SJCRH30 (cell line): ENCODE measurements around the gene FOLR1. TPM values are rescaled to one million over a fixed set of nuclear protein-coding genes. Genes with fewer than 3 reads are reported as not detected.
"Not testable (repeated sequence)": the region's sequence is repeated elsewhere in the genome, so short reads cannot be mapped to it uniquely, and the experiment has no call there.

Experiments used
- DNase-seq, 2 experiments: peaks; one replicate each; pipeline ENCODE4 v3.0.0-alpha.2; 2015 to 2020
- H3K27ac ChIP-seq: fragments of 250-450 bp; sonication (Bioruptor Pico); 2 replicates; pipeline ENCODE4 v1.5.1; 2020; ENCODE audit warnings: mild to moderate bottlenecking, moderate library complexity
- H3K27me3 ChIP-seq: fragments of 250-450 bp; sonication (Bioruptor Pico); 2 replicates; pipeline ENCODE4 v1.5.1; 2020; ENCODE audit warnings: mild to moderate bottlenecking, moderate library complexity
- H3K36me3 ChIP-seq: fragments of 250-450 bp; sonication (Bioruptor Pico); 2 replicates; pipeline ENCODE4 v1.5.1; 2020; ENCODE audit warnings: mild to moderate bottlenecking, moderate library complexity
- H3K4me1 ChIP-seq: fragments of 250-450 bp; sonication (Bioruptor Pico); 2 replicates; pipeline ENCODE4 v1.5.1; 2020; ENCODE audit warnings: mild to moderate bottlenecking, moderate library complexity
- H3K4me3 ChIP-seq: fragments of 250-450 bp; sonication (Bioruptor Pico); 2 replicates; pipeline ENCODE4 v1.5.1; 2020; ENCODE audit warnings: mild to moderate bottlenecking, moderate library complexity
- H3K9me3 ChIP-seq: fragments of 250-450 bp; sonication (Bioruptor Pico); replicated peaks from 2 replicates; pipeline ENCODE4 v1.5.1; 2020; ENCODE audit warnings: mild to moderate bottlenecking, moderate library complexity
- total RNA-seq: library from RNA; depleted of rRNA; stranded (reverse); fragments of >200 nt; shearing (Covaris generic); gene quantifications from 2 replicates; pipeline ENCODE4 v1.2.3, GENCODE V29; 2014; rRNA removed

FOLR1 gene
- total RNA-seq = 0.56 and 0.77 TPM in 2 replicates

DNA sequence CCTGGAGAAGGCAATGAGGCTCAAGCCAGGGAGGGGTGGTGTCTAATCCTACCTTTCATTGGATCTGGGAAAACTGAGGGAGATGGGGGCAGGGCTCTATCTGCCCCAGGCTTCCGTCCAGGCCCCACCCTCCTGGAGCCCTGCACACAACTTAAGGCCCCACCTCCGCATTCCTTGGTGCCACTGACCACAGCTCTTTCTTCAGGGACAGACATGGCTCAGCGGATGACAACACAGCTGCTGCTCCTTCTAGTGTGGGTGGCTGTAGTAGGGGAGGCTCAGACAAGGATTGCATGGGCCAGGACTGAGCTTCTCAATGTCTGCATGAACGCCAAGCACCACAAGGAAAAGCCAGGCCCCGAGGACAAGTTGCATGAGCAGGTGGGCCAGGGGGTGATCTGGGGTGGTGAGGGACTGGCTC lies at the start of gene FOLR1:
Gene FOLR1, plus strand, starts transcription at position 180 of the 421 bp plus-strand sequence. Its CDS starts 34 bp downstream, at position 214.
- Histone ChIP-seq H3K4me3 (no peak within 1 kb of the TSS), H3K27ac (no peak within 1 kb of the TSS)
- peak; percentile 67 to 75 for DNase-seq

DNA sequence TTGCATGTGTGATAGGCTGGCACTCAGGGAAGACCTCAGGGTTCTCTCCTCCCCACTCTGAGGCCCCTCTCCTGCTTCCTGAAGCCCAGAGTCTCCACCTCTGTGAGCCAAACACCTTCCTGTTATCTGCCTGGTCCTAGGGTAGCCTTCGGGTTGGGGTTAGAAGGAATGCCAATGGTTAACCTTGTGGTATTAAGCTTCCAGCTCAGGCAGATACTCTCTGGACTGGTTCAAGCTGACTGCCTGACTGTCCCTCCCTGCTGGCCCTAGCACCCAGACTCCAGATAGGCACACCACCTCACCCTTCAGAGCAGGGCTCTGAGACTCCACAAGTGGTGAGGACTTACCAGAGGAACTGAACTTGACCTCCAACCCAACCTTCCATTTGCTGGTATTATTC lies 49.4 kb upstream of the FOLR1 start:
- not testable (repeated sequence) for H3K9me3 ChIP-seq, H3K27me3 ChIP-seq, H3K4me1 ChIP-seq, DNase-seq, H3K4me3 ChIP-seq, H3K27ac ChIP-seq, H3K36me3 ChIP-seq

More for the DNA sequence above, at the start of gene FOLR1:
- Histone ChIP-seq H3K27me3 (no peaks in the 10 kb centered on the region), H3K36me3 (no peaks in the 10 kb centered on the region), H3K9me3 (no peaks in the 10 kb centered on the region), H3K4me1 (peaks cover 8% of the 10 kb centered on the region; the same call in 1 of the 2 replicates)

DNA sequence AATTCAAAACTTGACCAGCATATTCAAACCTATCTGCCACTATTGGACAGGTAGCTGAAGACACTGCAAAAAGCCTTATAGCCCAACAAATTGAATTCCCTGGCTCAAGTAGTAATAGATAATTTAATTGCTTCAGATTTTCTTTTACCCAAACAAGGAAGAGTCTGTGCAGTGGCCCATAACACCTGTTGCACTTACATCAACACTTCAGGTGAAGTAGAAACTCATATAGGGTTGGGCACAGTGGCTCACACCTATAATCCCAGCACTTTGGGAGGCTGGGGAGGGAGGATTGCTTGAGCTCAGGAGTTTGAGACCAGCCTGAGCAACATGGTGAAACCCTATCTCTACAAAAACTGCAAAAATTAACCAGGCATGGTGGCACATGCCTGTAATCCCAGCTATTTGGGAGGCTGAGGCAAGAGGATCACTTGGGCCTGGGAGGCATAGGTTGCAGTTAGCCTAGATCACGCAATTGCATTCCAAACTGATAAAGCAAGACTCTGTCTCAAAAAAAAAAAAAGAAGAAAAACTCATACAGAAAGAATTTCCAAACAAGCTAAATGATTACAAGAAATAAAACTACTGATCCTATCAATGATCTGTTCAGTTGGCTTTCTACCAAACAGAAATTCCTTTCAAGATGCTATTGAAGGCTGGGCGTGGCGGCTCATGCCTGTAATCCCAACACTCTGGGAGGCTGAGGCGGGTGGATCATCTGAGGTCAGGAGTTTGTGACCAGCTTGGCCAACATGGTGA lies 47.0 kb upstream of the FOLR1 start:
- Histone ChIP-seq H3K27ac (no peak overlapping the region), H3K4me3 (no peak overlapping the region), H3K4me1 (no peaks in the 10 kb centered on the region), H3K36me3 (no peaks in the 10 kb centered on the region), H3K27me3 (no peaks in the 10 kb centered on the region), H3K9me3 (no peaks in the 10 kb centered on the region)
- no peak for DNase-seq

DNA sequence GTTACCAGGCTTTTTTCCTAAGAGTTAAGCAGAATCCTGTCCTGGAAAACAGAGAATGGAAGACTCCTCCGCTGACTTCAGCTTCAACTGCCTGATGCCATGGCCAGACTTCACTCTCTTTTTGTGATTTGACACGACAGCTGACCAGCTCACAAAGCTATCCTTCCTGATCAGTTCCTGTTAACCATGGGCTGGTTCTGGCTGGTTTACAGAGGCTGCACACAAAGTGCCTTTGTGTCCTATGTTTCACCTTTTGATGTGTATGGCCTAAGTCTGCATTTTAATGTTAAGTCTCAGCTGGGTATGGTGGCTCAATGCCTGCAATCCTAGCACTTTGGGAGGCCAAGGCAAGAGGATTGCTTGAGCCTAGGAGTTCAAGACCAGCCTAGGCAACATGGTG lies 45.3 kb upstream of the FOLR1 start:
- Histone ChIP-seq H3K27ac (no peak overlapping the region), H3K4me3 (no peak overlapping the region), H3K4me1 (no peaks in the 10 kb centered on the region), H3K27me3 (no peaks in the 10 kb centered on the region), H3K36me3 (no peaks in the 10 kb centered on the region), H3K9me3 (no peaks in the 10 kb centered on the region)
- DNase-seq = peak; percentile 40 to 61

DNA sequence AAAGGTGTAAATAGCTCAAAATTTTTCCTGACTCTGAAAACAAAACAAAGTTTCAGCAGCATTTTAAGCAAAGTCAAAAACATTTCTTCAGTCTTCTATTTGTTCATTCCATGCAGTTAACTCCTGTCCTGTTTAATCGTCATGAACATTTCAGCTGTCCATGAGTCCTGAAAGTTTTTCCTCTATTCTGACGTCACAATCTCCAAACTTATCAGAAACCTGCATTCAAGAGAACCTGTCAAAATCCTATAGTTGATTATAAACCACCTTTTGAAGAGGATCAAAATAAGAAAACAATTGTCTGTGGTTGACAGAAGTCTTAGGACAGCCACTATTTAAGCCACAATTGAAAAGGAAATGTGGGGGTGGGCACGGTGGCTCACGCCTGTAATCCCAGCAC lies 41.1 kb upstream of the FOLR1 start:
- H3K4me1 ChIP-seq = no peaks in the 10 kb centered on the region
- H3K27ac ChIP-seq = no peak overlapping the region

DNA sequence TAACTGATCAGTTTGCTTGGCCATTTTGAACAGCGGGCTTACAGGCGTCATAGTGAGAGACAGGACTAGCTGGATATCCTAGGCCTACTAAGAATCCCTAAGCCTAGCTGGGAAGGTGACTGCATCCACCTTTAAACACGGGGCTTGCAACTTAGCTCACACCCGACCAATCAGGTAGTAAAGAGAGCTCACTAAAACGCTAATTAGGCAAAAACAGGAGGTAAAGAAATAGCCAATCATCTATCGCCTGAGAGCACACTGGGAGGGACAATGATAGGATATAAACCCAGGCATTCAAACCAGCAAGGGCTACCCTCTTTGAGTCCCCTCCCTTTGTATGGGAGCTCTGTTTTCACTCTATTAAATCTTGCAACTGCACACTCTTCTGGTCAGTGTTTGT lies 38.1 kb upstream of the FOLR1 start:
- not testable (repeated sequence) for H3K4me1 ChIP-seq, H3K27me3 ChIP-seq, H3K36me3 ChIP-seq, DNase-seq, H3K9me3 ChIP-seq, H3K4me3 ChIP-seq, H3K27ac ChIP-seq

More for the DNA sequence above, 41.1 kb upstream of the FOLR1 start:
- DNase-seq = no peak
- no peaks in the 10 kb centered on the region for H3K27me3 ChIP-seq
- no peaks in the 10 kb centered on the region for H3K9me3 ChIP-seq
- H3K4me3 ChIP-seq = no peak overlapping the region
- H3K36me3 ChIP-seq = no peaks in the 10 kb centered on the region

DNA sequence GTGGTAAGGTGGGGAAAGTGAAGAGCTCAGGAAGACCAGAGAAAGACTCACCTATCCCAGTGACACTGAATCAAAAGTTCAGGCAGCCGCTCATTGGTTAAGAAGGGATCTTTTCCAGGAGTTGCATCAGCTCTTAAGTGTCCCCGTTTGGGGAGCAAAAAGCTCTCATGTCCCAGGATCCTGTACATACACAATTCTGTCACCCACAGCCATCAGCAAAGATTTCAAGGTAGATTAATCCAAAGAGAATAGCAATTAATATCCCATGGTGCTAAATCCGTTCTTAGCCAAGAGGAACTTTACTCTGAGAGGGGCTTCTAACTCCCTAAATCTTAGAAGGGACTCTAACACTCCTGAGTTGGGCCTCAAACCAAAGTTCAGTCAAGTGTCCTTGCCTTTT lies 37.1 kb upstream of the FOLR1 start:
- H3K4me3 ChIP-seq = no peak overlapping the region
- H3K4me1 ChIP-seq = no peaks in the 10 kb centered on the region
- H3K27me3 ChIP-seq = no peaks in the 10 kb centered on the region
- no peak overlapping the region for H3K27ac ChIP-seq
- H3K36me3 ChIP-seq = no peaks in the 10 kb centered on the region
- DNase-seq = no peak
- no peaks in the 10 kb centered on the region for H3K9me3 ChIP-seq

DNA sequence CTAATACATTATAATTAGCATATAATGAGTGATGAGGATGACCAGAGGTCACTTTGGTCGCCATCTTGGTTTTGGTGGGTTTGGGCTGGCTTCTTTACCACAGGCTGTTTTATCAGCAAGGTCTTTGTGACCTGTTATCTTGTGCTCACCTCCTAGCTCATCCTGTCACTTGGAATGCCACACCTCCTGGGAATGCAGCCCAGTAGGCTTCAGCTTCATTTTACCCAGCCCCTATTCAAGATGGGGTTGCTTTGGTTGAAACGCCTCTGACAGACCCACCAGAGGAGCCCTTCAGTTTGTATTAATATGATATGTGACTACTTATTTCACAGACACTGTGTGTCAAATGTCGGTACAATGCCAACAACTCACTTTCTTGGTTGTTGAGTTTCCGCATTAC lies 36.2 kb upstream of the FOLR1 start:
- H3K4me1 ChIP-seq = no peaks in the 10 kb centered on the region
- no peak for DNase-seq
- H3K27ac ChIP-seq = no peak overlapping the region
- H3K36me3 ChIP-seq = no peaks in the 10 kb centered on the region
- H3K9me3 ChIP-seq = no peaks in the 10 kb centered on the region
- H3K4me3 ChIP-seq = no peak overlapping the region
- H3K27me3 ChIP-seq = no peaks in the 10 kb centered on the region

DNA sequence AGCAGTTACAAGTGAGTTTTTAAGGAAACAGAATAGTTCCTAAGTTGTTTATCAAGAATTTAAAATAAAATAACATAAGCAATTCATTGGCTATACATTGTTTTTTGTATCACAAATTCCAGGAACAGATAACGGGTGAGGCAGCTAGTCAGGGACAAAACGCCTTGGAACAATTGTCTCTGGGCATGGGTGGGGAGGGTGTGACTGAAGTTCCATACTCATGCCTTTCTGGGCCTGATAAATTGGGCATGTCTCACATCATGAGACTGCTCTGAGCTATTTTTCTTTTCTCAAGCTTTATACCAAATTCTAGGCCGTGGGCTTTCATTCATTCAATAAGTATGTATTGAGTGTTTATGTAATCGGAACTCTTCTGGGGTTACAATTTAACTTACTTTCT lies 34.8 kb upstream of the FOLR1 start:
- Histone ChIP-seq H3K36me3 (no peaks in the 10 kb centered on the region), H3K27me3 (no peaks in the 10 kb centered on the region), H3K27ac (no peak overlapping the region), H3K4me3 (no peak overlapping the region), H3K9me3 (no peaks in the 10 kb centered on the region), H3K4me1 (no peaks in the 10 kb centered on the region)
- no peak for DNase-seq

DNA sequence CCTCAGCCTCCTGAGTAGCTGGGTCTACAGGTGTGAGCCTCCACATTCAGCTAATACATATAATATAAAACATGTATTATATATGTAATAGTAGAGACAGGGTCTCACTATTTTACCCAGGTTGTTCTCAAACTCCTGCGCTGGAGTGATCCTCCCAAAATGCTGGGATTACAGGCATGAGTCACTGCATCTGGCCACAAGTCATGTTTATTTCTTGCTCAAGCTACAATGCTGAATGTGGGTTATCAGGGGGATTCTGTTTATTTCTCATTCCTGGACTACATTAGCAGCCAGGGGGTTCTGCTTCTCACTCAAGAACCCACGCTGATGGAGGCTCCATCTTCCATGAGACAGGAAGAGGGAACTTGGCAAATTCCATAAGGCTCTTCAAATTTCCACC lies 31.6 kb upstream of the FOLR1 start:
- DNase-seq = no peak

DNA sequence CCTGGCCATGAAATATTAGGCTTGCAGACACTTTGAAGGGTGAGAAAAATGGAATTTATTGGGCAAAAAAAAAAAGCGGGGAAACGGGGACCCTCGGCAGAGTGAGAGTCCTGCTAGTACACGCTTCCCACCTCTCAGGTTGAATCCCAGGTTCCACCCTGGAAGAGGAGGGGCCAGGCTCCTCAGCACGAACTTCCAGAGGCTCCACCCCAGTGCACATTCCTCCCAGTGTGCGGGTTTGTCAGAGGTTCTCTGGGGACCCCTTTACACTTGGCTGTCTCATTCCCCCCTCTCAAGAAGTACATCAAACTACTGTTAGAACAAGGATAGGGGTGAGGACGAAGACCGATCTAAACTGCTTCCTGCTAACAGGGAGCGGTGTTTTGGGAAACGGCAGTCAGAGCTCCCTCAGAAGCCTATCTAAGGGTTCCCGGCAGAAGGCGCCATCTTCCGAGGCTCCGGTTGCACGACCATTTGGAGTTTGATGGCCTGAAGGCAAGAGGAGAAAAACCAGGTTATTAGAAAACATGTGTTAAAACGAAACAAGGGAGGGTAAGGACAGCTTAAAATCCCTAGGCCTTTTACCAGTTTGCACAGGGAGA lies 28.9 kb upstream of the FOLR1 start:
- Histone ChIP-seq H3K9me3 (no peaks in the 10 kb centered on the region), H3K36me3 (no peaks in the 10 kb centered on the region), H3K4me3 (0 out of 2 replicates have a peak overlapping the region, but pooled peaks have one; percentile 21), H3K4me1 (no peaks in the 10 kb centered on the region), H3K27me3 (no peaks in the 10 kb centered on the region), H3K27ac (no peak overlapping the region)
- no peak for DNase-seq

More for the DNA sequence above, 31.6 kb upstream of the FOLR1 start:
- no peaks in the 10 kb centered on the region for H3K4me1 ChIP-seq
- no peak overlapping the region for H3K27ac ChIP-seq
- no peaks in the 10 kb centered on the region for H3K9me3 ChIP-seq
- no peaks in the 10 kb centered on the region for H3K27me3 ChIP-seq
- H3K36me3 ChIP-seq = no peaks in the 10 kb centered on the region
- H3K4me3 ChIP-seq = no peak overlapping the region

DNA sequence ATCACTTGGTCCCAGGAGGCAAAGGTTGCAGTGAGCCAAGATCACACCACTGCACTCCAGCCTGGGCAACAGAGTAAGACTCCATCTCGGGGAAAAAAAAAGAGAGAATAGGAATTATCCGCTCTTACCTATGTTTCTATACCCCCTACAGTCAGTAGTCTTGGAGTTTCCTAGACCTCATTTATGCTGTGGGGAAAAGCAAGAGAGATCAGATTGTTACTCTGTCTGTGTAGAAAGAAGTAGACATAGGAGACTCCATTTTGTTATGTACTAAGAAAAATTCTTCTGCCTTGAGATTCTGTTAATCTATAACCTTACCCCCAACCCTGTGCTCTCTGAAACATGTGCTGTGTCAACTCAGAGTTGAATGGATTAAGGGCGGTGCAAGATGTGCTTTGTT lies 27.8 kb upstream of the FOLR1 start:
- not testable (repeated sequence) for H3K4me3 ChIP-seq, H3K9me3 ChIP-seq, DNase-seq, H3K27ac ChIP-seq, H3K4me1 ChIP-seq, H3K36me3 ChIP-seq, H3K27me3 ChIP-seq

DNA sequence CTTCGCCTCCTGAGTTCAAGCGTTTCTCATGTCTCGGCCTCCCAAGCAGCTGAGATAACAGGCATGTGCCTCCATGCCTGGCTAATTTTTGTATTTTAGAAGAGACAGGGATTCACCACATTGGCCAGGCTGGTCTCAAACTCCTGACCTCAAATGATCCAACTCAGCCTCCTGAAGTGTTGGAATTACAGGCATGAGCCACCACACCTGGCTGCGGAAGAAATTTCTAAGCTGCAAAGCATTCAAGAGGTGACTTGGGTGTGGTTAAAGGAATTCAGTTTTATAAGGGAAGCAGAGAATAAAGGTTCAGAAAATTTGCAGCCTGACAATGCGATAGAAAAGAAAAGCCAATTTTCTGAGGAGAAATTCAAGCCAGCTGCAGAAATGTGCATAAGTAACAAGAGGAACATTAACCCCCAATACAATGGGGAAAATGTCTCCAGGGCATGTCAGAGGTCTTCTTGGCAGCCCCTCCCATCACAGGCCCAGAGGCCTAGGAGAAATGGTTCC lies 22.8 kb upstream of the FOLR1 start:
- not testable (repeated sequence) for H3K4me3 ChIP-seq

DNA sequence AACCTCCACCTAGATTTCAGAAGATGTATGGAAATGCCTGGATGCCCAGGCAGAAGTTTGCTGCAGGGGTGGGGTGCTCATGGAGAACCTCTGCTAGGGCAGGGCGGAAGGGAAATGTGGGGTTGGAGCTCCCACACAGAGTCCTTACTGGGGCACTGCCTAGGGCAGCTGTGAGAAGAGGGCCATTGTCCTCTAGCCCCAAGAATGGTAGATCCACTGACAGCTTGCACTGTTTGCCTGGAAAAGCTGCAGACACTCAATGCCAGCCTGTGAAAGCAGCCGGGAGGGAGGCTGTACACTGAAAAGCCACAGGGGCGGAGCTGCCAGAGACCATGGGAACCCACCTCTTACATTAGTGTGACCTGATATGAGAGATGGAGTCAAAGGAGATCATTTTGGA lies 22.2 kb upstream of the FOLR1 start:
- H3K4me1 ChIP-seq, H3K36me3 ChIP-seq, H3K27me3 ChIP-seq, H3K27ac ChIP-seq, DNase-seq, H3K4me3 ChIP-seq, H3K9me3 ChIP-seq: not testable (repeated sequence)

More for the DNA sequence above, 22.8 kb upstream of the FOLR1 start:
- H3K9me3 ChIP-seq, DNase-seq, H3K27me3 ChIP-seq, H3K4me1 ChIP-seq, H3K36me3 ChIP-seq, H3K27ac ChIP-seq: not testable (repeated sequence)

DNA sequence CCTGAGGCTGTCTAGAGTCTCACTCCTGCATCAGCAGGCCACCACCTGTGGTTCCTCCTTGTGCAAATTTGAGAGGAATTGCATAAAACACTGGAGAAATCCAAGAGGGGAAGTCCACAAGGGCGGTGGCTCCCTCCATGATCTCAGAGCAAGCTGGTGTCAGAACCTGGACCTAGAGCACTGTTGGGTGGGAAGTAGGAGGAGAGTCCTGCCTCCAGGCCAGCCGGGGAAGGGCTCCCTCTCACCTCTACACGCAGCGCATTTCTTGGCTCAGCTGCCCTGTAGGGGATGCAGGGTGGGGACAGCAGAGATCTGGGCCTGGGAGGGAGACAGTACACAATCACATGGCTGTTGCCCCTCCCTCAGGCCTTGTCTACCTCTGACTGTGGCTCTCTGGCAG lies 19.9 kb upstream of the FOLR1 start:
- H3K9me3 ChIP-seq, H3K27ac ChIP-seq, H3K27me3 ChIP-seq, H3K36me3 ChIP-seq, H3K4me3 ChIP-seq, H3K4me1 ChIP-seq, DNase-seq: not testable (repeated sequence)
